ENCODE measurements around the gene OPCML. TPM values are rescaled to one million over a fixed set of nuclear protein-coding genes. Genes with fewer than 3 reads are reported as not detected.

OPCML gene
- total and polyA plus RNA-seq, 2 experiments from 2014 or later: 1.2 to 4.4 TPM

DNA sequence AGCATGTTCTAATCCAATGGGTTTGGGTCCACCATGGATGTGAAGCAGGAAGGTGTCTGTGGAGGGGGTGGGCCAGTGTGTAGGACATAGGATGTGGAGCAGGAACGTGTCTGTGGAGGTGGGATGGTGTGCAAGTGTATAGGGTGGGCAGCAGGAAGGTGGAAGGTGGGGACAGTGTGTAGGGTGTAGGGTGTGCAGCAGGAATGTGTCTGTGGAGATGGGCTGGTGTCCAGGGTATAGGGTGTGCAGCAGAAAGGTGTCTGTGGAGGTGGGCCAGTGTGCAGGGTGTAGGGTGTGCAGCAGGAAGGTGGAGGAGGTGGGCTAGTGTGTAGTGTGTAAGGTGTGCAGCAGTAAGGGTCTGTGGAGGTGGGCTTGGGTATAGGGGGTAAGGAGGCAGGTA is 1093.9 kb downstream of the OPCML start (continued):
- TF ChIP-seq, protein P1, sequence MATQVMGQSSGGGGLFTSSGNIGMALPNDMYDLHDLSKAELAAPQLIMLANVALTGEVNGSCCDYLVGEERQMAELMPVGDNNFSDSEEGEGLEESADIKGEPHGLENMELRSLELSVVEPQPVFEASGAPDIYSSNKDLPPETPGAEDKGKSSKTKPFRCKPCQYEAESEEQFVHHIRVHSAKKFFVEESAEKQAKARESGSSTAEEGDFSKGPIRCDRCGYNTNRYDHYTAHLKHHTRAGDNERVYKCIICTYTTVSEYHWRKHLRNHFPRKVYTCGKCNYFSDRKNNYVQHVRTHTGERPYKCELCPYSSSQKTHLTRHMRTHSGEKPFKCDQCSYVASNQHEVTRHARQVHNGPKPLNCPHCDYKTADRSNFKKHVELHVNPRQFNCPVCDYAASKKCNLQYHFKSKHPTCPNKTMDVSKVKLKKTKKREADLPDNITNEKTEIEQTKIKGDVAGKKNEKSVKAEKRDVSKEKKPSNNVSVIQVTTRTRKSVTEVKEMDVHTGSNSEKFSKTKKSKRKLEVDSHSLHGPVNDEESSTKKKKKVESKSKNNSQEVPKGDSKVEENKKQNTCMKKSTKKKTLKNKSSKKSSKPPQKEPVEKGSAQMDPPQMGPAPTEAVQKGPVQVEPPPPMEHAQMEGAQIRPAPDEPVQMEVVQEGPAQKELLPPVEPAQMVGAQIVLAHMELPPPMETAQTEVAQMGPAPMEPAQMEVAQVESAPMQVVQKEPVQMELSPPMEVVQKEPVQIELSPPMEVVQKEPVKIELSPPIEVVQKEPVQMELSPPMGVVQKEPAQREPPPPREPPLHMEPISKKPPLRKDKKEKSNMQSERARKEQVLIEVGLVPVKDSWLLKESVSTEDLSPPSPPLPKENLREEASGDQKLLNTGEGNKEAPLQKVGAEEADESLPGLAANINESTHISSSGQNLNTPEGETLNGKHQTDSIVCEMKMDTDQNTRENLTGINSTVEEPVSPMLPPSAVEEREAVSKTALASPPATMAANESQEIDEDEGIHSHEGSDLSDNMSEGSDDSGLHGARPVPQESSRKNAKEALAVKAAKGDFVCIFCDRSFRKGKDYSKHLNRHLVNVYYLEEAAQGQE (IDR thresholded peaks at IDR 0.05; ENCODE audit: unreplicated experiment): no peak
- TF ChIP-seq, protein P2, sequence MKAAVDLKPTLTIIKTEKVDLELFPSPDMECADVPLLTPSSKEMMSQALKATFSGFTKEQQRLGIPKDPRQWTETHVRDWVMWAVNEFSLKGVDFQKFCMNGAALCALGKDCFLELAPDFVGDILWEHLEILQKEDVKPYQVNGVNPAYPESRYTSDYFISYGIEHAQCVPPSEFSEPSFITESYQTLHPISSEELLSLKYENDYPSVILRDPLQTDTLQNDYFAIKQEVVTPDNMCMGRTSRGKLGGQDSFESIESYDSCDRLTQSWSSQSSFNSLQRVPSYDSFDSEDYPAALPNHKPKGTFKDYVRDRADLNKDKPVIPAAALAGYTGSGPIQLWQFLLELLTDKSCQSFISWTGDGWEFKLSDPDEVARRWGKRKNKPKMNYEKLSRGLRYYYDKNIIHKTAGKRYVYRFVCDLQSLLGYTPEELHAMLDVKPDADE (IDR thresholded peaks at IDR 0.05): no peak
- no peak for TF ChIP-seq STAT1 (IDR thresholded peaks at IDR 0.05; ENCODE audit: unreplicated experiment)
- TF ChIP-seq POLR2AphosphoS5 (IDR thresholded peaks at IDR 0.05; ENCODE audit: low read depth): no peak
- TF ChIP-seq CREB1 (CRISPR knock-in tag; IDR thresholded peaks at IDR 0.05; ENCODE audit: low read depth): no peak
- no peak for TF ChIP-seq EZH2 (IDR thresholded peaks at IDR 0.05; ENCODE audit: low read depth, unreplicated experiment)
- no peak for TF ChIP-seq ZNF114 (CRISPR knock-in tag; IDR thresholded peaks at IDR 0.05)
- TF ChIP-seq EZH2phosphoT487 (IDR thresholded peaks at IDR 0.05; ENCODE audit: unreplicated experiment): no peak
- TF ChIP-seq, protein P3, sequence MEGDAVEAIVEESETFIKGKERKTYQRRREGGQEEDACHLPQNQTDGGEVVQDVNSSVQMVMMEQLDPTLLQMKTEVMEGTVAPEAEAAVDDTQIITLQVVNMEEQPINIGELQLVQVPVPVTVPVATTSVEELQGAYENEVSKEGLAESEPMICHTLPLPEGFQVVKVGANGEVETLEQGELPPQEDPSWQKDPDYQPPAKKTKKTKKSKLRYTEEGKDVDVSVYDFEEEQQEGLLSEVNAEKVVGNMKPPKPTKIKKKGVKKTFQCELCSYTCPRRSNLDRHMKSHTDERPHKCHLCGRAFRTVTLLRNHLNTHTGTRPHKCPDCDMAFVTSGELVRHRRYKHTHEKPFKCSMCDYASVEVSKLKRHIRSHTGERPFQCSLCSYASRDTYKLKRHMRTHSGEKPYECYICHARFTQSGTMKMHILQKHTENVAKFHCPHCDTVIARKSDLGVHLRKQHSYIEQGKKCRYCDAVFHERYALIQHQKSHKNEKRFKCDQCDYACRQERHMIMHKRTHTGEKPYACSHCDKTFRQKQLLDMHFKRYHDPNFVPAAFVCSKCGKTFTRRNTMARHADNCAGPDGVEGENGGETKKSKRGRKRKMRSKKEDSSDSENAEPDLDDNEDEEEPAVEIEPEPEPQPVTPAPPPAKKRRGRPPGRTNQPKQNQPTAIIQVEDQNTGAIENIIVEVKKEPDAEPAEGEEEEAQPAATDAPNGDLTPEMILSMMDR (conservative IDR thresholded peaks at IDR 0.05; ENCODE audit: low read depth in 2 of 2): no peak
- TF ChIP-seq JUNB (IDR thresholded peaks at IDR 0.05; ENCODE audit: unreplicated experiment): no peak

DNA sequence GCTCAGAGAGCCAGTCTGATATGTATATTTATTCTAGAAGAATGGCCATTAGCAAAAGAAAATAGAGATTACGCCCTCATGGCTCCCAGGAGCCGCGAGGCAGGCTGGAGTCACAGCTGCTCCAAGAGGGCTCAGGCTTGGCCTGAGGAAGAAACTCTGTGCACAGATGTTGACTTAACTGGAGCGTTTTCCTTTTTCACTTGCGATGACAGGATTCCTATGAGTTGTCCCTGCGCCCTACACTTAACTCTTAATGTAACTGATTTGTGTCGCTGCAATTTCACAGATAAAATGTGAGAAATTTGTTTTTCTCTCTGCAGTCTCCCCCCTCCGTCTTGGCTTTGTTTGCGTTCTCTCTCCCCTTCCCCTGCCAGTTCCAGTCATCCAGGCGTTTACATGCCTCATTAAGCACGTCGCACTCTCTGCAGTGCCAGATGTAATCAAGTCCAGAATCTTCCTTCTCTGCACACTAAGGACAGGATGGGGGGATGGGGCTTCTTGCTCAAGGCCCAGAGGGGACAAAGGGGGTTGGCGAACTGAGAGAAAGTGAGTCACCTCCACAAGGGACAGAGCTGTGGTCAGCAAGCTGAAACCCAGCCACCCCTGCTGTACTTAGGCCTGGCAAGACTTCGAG is 1101.8 kb downstream of the OPCML start:
- ATAC-seq (peak; percentile 31), DNase-seq (ENCODE audit: low spot score) (no peak)
- H3K4me1 Mint-ChIP-seq: peaks cover 22% of the 10 kb centered on the region
- Histone ChIP-seq H3K27me3 (ENCODE audit: insufficient read depth) (no peaks in the 10 kb centered on the region), H3K4me1 (ENCODE audit: insufficient read depth) (no peaks in the 10 kb centered on the region), H3K4me3 (no peak overlapping the region), H3K27ac (ENCODE audit: low read depth) (no peak overlapping the region), H3F3A (replicated peaks; ENCODE audit: low read depth) (no peaks in the 10 kb centered on the region), H4K20me1 (replicated peaks; ENCODE audit: insufficient read depth) (no peaks in the 10 kb centered on the region), H2AFZ (0 out of 2 replicates have a peak overlapping the region, but pooled peaks have one; percentile 28), H3K9me2 (ENCODE audit: insufficient read depth) (no peaks in the 10 kb centered on the region; the same call in 1 of the 2 replicates), H3K4me2 (no peak overlapping the region), H3K79me2 (replicated peaks; ENCODE audit: insufficient read depth) (no peaks in the 10 kb centered on the region), H3K36me3 (ENCODE audit: insufficient read depth) (no peaks in the 10 kb centered on the region)
- H3K9me3 Mint-ChIP-seq: no peaks in the 10 kb centered on the region
- TF ChIP-seq EZH2 (IDR thresholded peaks at IDR 0.05; ENCODE audit: low read depth, unreplicated experiment): no peak
- TF ChIP-seq STAT1 (IDR thresholded peaks at IDR 0.05; ENCODE audit: unreplicated experiment): no peak
- no peak for TF ChIP-seq POLR2AphosphoS5 (IDR thresholded peaks at IDR 0.05; ENCODE audit: low read depth)
- TF ChIP-seq, protein P3 (conservative IDR thresholded peaks at IDR 0.05; ENCODE audit: low read depth in 2 of 2): no peak
- TF ChIP-seq, protein P1 (IDR thresholded peaks at IDR 0.05; ENCODE audit: unreplicated experiment): no peak
- TF ChIP-seq JUNB (IDR thresholded peaks at IDR 0.05; ENCODE audit: unreplicated experiment): no peak
- H3K27ac Mint-ChIP-seq: no peak overlapping the region
- H3K4me3 Mint-ChIP-seq: no peak overlapping the region
- no peaks in the 10 kb centered on the region; the same call in 2 of the 3 replicates for H3K36me3 Mint-ChIP-seq (ENCODE audit: low read depth)
- H3K27me3 Mint-ChIP-seq (ENCODE audit: insufficient read depth, low read depth, poor library complexity): no peaks in the 10 kb centered on the region

Measured in GM23338 (cell line).